Vagina (tissue), 2 donors: ENCODE results near the gene PSMA1.

Experiments
- CTCF ChIP-seq, 3 experiments: fragments of 450-650 bp in 2 of 3; fragments of 200-600 bp in 1 of 3; sonication (generic) in 1 of 3; IDR thresholded peaks; one replicate each; pipeline ENCODE4 v1.5.1; 2017 to 2019; ENCODE audit warnings: antibody characterized with exemption in 3 of 3, mild to moderate bottlenecking in 2 of 3, moderate library complexity in 2 of 3
- POLR2A ChIP-seq, 2 donors: fragments of 450-650 bp; IDR thresholded peaks; one replicate each; pipeline ENCODE4 v1.6.1; 2017; ENCODE audit warnings: antibody characterized with exemption in 2 of 2, mild to moderate bottlenecking in 2 of 2, moderate library complexity in 2 of 2
- POLR2AphosphoS5 ChIP-seq, 2 donors: sonication (generic); formaldehyde crosslinking; IDR thresholded peaks; one replicate each; pipeline ENCODE4 v1.9.0; 2017; ENCODE audit warnings: antibody characterized with exemption in 2 of 2, mild to moderate bottlenecking in 2 of 2, low read depth in 1 of 2; ENCODE audit not compliant: insufficient read depth in 1 of 2

GRCh38 chr11:14529321-14529720, 9.1 kb upstream of the PSMA1 start:
- TF ChIP-seq CTCF (IDR thresholded peaks at IDR 0.05), result no peak
- TF ChIP-seq POLR2AphosphoS5 (IDR thresholded peaks at IDR 0.05; ENCODE audit: insufficient read depth in 1 of 2, low read depth in 1 of 2), result no peak
- TF ChIP-seq POLR2A (IDR thresholded peaks at IDR 0.05), result no peak
